B cell (primary cell): ENCODE measurements around the gene ARID3B.

Source experiments
- EZH2 ChIP-seq: IDR thresholded peaks from 2 replicates; pipeline ENCODE4 v1.6.1; 2012; ENCODE audit warnings: borderline replicate concordance, low read depth, mild to moderate bottlenecking, moderate library complexity, low read length; ENCODE audit not compliant: insufficient read depth, poor library complexity, severe bottlenecking
- TF ChIP-seq, protein P1 (sequence below): fragments of 200-600 bp; IDR thresholded peaks from one replicate; pipeline ENCODE4 v1.8.0; 2022; ENCODE audit warnings: antibody characterized with exemption, mild to moderate bottlenecking

DNA sequence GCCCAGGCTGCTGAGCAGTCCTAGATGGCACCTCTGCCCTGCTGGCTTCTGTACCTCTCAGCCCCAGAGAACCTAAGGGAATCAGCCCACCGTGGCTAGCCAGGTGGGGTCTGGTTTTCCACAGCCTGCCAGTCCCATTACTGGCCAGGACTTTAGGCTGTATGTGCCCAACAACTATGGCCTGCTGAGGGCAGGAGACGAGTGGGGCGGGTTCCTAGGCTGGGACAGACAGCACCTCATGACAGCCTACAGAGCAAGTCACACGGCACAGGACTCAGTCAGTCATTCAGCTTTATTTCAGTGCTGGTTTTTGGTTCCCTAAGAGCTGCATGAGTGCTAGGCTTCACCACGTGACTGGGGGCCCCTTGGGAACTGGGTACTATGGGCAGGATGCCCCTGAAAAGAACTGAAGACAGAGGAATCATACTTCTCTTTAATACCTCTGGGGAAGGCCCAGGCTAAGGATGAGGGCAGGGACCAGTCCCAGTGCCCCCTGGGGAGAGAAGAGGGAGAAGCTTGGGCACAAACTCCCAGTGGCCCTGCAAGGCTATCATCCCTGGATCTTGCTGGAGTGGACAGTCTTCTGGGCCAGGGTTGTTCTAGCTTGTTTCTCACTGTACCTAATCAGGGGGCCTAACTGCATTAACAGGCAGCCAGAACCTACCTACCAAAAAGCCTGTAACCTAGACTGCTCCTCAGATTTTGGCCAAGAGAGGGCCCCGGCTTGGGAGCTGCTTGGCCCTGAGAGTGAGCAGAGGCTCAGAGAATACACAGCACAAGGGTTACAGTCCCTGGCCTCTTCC, 89.5 kb downstream of the ARID3B start:
- TF ChIP-seq EZH2 = no peak
- TF ChIP-seq, protein P1, sequence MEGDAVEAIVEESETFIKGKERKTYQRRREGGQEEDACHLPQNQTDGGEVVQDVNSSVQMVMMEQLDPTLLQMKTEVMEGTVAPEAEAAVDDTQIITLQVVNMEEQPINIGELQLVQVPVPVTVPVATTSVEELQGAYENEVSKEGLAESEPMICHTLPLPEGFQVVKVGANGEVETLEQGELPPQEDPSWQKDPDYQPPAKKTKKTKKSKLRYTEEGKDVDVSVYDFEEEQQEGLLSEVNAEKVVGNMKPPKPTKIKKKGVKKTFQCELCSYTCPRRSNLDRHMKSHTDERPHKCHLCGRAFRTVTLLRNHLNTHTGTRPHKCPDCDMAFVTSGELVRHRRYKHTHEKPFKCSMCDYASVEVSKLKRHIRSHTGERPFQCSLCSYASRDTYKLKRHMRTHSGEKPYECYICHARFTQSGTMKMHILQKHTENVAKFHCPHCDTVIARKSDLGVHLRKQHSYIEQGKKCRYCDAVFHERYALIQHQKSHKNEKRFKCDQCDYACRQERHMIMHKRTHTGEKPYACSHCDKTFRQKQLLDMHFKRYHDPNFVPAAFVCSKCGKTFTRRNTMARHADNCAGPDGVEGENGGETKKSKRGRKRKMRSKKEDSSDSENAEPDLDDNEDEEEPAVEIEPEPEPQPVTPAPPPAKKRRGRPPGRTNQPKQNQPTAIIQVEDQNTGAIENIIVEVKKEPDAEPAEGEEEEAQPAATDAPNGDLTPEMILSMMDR = peak; percentile 22
